GM19468 (cell line): ENCODE measurements around the gene MSI2.

ENCODE experiments used
- ATAC-seq: cut with Tn5 transposase; IDR thresholded peaks from one replicate; pipeline ENCODE4 v1.9.1; 2021; ENCODE audit warnings: mild to moderate bottlenecking, moderate library complexity, moderate number of reproducible peaks; ENCODE audit not compliant: unreplicated experiment; ENCODE audit errors: extremely low read depth

The MSI2 gene

GRCh38 chr17:57511475-57512123 is 255.3 kb downstream of the MSI2 start:
- no peak for ATAC-seq

GRCh38 chr17:57512258-57512657 is 255.9 kb downstream of the MSI2 start:
- no peak for ATAC-seq

- ATAC-seq = no peak
These were observed 256.4 kb downstream of the MSI2 start for GRCh38 chr17:57512691-57513090.

- no peak for ATAC-seq
These were observed 257.2 kb downstream of the MSI2 start for GRCh38 chr17:57513569-57513968.

GRCh38 chr17:57514614-57515013 is 258.3 kb downstream of the MSI2 start:
- no peak for ATAC-seq

GRCh38 chr17:57515662-57516211 is 259.4 kb downstream of the MSI2 start:
- ATAC-seq = no peak

GRCh38 chr17:57516290-57517230 is 260.2 kb downstream of the MSI2 start:
- ATAC-seq = no peak

- no peak for ATAC-seq
These were observed 260.9 kb downstream of the MSI2 start for GRCh38 chr17:57517273-57517631.

GRCh38 chr17:57517632-57518456 is 261.5 kb downstream of the MSI2 start:
- no peak for ATAC-seq

- no peak for ATAC-seq
These were observed 262.6 kb downstream of the MSI2 start for GRCh38 chr17:57518587-57519581.

- ATAC-seq = no peak
These were observed 263.5 kb downstream of the MSI2 start for GRCh38 chr17:57519800-57520199.

- ATAC-seq = no peak
These were observed 265.3 kb downstream of the MSI2 start for GRCh38 chr17:57521606-57522005.

GRCh38 chr17:57522042-57523005 is 266.0 kb downstream of the MSI2 start:
- no peak for ATAC-seq

- no peak for ATAC-seq
These were observed 267.8 kb downstream of the MSI2 start for GRCh38 chr17:57523926-57524632.

GRCh38 chr17:57524839-57525568 is 268.7 kb downstream of the MSI2 start:
- no peak for ATAC-seq

- ATAC-seq = no peak
These were observed 271.1 kb downstream of the MSI2 start for GRCh38 chr17:57527221-57528057.
